ENCODE data around the gene HS3ST2. TPM values are rescaled to one million over a fixed set of nuclear protein-coding genes. Genes with fewer than 3 reads are reported as not detected.

The HS3ST2 gene
- total RNA-seq, 1 experiment from 2014 or later, result 0.14 TPM

GRCh38 chr16:22962905-22963304, 148.9 kb downstream of the HS3ST2 start:
- Mint-ChIP-seq H3K27me3 (ENCODE audit: insufficient read depth, unreplicated experiment) (peaks cover 99% of the 10 kb centered on the region), H3K9me3 (ENCODE audit: unreplicated experiment) (no peaks in the 10 kb centered on the region), H3K27ac (ENCODE audit: low read depth, unreplicated experiment) (no peak overlapping the region), H3K4me3 (ENCODE audit: unreplicated experiment) (no peak overlapping the region), H3K4me1 (ENCODE audit: insufficient read depth, unreplicated experiment) (no peaks in the 10 kb centered on the region), H3K36me3 (ENCODE audit: insufficient read depth, unreplicated experiment) (no peaks in the 10 kb centered on the region)
- CTCF ChIA-PET, result no interaction called here
- DNase-seq (ENCODE audit: unreplicated experiment), result no peak
- POLR2A ChIA-PET, result no interaction called here
- no TSS peak for BruUV-seq (replicated peaks)
- no peak for TF ChIP-seq CTCF (IDR thresholded peaks at IDR 0.05; ENCODE audit: unreplicated experiment)
- intact Hi-C loops (cut with micrococcal nuclease), result no loop called here
